NCI-H128 (cell line): ENCODE measurements around the gene TTI1.
A peak's percentile ranks its signal among the peaks of the same experiment; 100 is the strongest.

Source experiments
- DNase-seq: peaks from one replicate; lab custom pipeline; 2025; ENCODE audit not compliant: unreplicated experiment; lab: John Stamatoyannopoulos, UW

TTI1 gene

DNA sequence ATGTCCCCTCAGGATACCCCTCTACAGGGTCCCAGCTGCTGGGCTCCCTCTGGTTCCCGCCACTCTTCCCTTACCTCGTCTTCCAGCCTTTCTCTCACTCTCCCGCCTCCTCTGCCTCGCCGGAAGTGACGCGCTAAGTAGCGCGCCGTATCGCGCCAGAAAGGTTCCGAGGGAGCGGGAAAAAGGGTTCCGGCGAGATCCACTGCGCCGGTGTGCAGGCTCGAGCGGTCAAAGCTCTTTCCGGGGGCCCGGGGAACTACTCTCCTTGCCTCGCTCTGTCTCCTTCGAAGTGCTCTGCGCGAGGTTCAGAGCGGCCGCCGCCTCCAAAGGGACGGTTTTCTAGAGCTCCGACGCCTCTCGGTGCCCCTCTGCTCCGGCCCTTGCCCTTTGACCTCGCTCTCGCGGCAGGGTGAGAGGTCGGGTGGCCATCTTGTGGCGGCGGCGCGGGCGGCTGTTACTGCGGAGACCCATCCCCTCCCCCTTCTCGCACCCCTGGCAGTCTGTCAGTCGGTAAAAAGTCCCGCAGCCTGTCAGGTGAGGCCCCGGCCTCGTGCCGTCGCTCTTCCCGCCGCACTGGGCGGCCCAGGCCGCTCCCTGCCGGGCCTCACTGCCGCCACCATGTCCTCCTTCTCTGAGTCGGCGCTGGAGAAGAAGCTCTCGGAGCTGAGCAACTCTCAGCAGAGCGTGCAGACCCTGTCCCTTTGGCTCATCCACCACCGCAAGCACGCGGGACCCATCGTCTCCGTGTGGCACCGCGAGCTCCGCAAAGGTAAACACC, at the start of gene TTI1, which contains the start of gene RPRD1B:
TTI1 (minus strand) TSS at position 127 of the 778 bp plus-strand sequence. CDS start 19,640 bp downstream, outside the sequence.
RPRD1B (plus strand) TSS at position 417 of the 778 bp plus-strand sequence; CDS start at position 619, 202 bp downstream.
- peak; percentile 85 for DNase-seq

DNA sequence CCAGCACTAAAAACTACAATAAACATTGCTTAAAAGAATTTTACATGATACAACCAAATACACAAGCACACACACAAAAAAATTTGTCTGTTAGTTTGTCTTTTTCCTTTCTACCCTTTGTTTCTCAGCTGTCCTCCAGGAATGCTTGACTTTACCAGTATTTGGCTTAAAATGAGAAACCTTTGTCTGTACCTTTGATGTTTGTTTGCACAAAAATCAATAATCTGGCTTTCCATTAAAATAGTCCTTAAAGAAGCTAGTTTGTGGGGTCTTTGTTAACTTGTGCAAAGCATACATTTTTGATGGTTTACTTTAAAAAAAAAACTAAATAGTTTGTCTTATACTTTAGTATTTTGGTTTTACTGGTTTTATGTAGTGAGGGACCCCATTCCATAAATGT, 49.6 kb upstream of the TTI1 start:
- DNase-seq, result no peak

- DNase-seq, result no peak
Observed at GRCh38 chr20:38081575-38081974, 48.3 kb upstream of the TTI1 start.

DNA sequence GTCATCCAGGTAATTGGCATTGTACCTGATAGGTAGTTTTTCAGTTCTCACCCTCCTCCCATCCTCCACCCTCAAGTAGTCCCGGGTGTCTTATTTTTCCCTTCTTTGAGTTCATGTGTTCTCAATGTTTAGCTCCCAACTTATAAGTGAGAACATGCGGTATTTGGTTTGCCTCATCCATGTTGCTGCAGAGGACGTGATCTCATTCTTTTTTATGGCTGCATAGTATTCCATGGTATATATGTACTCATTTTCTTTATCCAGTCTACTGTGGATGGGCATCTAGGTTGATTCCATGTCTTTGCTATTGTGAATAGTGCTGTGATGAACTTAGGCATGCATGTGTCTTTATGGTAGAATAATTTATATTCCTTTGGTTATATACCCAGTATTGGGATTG, 46.1 kb upstream of the TTI1 start:
- no peak for DNase-seq

DNA sequence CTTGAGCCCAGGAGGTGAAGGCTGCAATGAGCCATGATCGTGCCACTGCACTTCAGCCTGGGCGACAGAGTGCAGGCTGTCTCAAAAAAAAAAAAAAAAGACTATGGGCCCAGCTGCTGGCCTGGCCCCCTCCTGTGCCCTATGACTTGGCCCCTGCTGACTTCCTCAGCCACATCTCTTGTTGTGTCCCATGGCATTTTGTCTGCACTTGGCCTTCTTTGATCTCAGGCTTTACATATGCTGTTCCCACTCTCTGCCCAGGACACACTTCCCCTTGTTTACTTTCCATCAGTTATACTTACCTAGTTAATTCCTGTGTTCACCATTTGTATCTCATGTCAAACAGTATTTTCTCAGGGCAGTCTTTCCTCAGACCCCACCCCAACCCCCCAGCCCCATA, 44.8 kb upstream of the TTI1 start:
- no peak for DNase-seq

DNA sequence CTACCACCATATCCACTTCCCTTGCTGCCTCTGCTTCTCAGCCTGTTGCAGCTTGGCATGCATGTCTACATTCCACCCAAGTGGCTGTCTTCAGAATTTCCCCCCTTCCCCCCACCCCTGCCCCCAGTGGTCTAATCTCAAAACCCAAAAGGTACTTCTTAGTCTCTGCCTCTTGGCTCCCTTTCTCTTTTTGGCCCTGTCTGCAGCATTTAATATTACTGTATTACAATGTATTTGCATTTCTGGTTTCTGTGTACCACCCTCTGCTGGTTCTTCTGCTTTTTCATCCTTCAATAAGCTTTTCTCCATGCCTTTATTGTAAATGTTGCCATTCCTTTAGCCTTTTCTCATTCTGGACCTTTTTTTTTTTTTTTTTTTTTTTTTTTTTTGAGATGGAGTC, 43.3 kb upstream of the TTI1 start:
- DNase-seq, result no peak

GRCh38 chr20:38075161-38075998, 42.1 kb upstream of the TTI1 start:
- DNase-seq, result no peak

DNA sequence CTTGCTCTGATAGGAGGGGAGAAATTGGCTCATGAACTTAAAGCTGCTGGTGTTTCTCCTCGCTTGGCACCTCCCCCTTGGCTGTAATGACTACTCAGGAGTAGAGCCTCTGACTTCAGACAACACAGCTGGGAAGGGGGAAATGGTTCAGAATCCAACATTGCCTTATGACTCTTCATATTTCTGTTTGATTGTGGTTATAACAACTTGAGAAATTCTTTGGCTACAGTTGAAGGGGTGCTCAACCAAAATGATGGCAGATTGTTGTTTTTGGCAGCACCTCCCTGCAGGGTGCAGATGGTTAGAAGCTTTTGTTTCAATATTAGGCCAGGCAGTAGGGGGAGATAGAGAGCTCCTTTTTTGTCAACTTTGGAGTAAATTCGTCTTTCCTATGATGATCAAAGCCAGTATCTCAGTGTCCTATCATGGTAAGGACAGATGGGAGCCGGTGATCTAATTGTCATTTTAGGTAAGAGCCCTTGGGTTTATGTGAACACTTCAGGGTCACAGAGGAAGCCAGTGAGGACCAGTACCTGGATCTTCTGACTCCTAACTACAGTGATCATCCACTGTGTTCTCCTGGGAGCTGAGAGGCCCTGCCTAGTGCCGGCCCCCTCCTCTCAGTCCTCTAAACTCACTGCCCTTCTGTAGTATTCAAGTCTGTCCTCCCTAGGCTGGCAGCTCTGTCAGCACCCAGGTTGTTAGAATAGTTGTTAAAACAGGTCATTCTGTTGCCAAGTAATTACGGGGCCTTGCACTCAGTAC, 40.2 kb upstream of the TTI1 start:
- DNase-seq, result no peak

DNA sequence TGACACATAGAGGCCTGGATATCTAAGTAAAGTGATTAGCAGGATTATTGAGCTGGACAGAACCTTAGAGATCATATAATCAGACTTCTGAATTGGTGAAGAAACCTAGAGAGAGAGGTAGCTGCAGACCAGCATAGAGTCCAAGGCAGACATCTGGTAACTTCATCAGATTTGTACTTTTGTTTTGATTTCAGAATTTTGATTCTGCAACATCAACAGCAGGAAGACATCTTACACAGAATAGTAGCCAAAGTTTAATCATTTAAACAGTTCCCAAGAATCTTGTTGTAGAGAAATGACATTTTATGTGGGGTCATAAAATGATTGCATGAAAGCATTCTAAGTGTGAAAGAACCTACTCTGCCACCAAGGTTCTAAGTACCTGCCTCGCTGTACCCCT, 39.6 kb upstream of the TTI1 start:
- no peak for DNase-seq

DNA sequence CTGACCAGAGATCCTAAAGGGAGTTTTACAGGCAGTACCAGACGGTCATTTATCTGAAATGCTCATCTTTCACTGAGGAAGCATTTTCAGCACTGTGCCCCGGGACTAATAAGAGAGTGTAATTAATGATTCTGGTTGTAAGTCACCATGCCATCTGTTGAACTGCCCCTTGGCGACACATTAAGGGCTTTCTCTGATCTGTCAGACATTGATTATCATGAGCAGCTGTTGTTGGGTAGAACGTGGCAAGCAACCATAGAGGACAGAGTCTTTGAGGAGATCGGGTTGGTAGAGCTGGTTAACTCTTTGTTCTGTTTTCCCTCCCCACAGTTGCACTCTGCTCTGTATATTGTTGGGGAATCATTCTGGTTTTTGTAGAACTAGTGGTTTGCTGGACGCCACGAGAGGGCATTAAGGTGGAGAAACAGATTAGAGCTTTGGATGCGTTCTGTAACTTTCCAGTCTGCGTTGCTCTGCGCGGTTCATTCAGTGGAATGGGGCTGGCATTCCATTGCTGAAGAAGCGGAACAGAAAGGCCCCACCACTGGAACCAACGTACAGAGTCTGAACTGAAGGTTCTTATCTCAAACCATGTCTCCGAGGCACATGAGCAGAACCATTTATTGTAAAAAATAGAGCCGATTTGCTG, 34.6 kb upstream of the TTI1 start:
- no peak for DNase-seq

DNA sequence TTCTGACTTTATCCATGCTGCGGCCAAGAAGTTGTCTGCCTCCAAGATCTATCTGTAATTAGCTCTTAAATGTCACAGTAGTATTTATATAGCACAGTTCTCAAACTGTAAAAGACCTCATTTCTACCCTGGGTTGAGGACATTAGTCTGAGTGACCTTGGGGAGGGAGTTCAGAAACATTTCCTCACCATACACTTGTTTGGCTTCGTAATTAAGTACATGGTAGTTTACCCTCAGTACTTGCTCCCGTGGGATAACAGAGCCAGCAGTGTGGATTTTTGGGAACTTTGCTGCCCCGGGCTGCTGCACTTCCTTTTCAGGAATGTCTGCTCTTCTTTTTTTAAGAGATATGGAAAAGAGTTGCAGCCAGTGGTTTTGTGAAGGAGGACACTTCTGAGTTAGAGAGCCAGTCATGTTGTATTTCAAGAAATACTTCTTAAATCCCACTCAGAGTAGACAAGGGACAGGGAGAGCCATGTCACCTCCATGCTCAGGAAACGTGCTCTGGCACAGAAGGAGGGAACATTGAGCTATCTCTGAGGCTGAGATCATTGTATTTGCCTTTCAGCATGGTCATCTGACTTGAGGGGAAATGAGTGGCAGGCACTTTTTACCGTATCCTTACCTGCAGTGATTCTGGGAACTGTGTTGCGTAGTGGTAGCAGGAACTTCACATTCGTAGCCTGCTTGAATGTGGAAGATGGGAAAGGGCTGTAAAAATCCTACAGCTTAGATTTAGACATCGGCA, 33.9 kb upstream of the TTI1 start:
- no peak for DNase-seq

- no peak for DNase-seq
Observed at GRCh38 chr20:38065764-38066375, 32.6 kb upstream of the TTI1 start.

GRCh38 chr20:38063911-38064530, 30.8 kb upstream of the TTI1 start:
- no peak for DNase-seq

DNA sequence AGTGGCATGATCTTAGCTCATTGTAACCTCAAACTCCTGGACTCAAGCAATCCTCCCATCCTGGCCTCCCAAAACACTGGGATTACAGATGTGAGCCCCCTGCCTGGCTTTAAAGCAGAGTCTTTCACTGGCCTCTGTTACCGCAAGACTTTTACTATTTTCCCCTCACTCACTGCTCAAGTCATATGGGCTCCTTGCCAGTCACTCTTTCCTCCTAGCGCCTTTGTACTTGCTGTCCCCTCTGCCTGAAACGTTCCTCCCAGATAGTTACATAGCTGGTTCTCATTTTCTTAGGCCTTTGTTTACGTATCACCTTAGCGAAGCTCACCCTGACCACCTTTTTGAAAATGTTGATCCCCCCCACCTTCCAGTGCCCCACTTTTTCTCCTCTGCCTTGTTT, 29.6 kb upstream of the TTI1 start:
- DNase-seq, result no peak

DNA sequence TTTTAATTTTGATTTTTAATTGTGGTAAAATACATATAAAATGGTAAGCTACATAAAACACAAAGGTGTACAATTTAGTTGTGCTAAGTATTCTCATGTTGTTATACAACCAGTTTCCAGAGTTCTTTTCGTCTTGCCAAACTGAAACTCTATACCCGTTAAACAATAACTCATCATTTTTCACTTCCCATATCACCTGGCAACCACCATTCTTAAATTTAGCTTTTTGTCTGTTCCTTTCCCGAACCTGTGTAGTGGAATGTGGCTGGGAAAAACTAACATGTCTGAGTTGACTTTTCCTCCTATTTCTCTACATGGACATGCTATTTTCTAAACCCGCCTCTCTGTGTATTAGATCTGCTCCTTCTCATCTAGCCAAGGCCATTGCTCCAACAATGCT, 27.9 kb upstream of the TTI1 start:
- DNase-seq, result no peak

- DNase-seq, result no peak
Observed at GRCh38 chr20:38060536-38060935, 27.3 kb upstream of the TTI1 start.

- DNase-seq, result no peak
Observed at GRCh38 chr20:38059832-38060231, 26.6 kb upstream of the TTI1 start.

GRCh38 chr20:38057351-38057972, 24.2 kb upstream of the TTI1 start:
- DNase-seq, result peak; percentile 61

GRCh38 chr20:38055848-38056247, 22.6 kb upstream of the TTI1 start:
- no peak for DNase-seq
